Neural progenitor cell (in vitro differentiated cells): ENCODE data around the gene KIF26A. TPM values are rescaled to one million over a fixed set of nuclear protein-coding genes. Genes with fewer than 3 reads are reported as not detected.
A peak's percentile ranks its signal among the peaks of the same experiment; 100 is the strongest.

Source experiments
- DNase-seq: peaks from one replicate; pipeline ENCODE4 v3.0.0-alpha.2; 2016; ENCODE audit warnings: low spot score
- H2AFZ ChIP-seq: fragments of 200-600 bp; sonication (generic); replicated peaks from 2 replicates; pipeline ENCODE4 v1.6.1; 2016; ENCODE audit warnings: antibody characterized with exemption
- H3F3A ChIP-seq: fragments of 200-600 bp; sonication (generic); 2 replicates; pipeline ENCODE4 v1.6.1; 2016; ENCODE audit warnings: antibody characterized with exemption, low read depth
- H3K27ac ChIP-seq: fragments of 200-600 bp; sonication (generic); 2 replicates; pipeline ENCODE4 v1.5.1; 2016; ENCODE audit warnings: mild to moderate bottlenecking
- H3K27me3 ChIP-seq: fragments of 200-600 bp; sonication (generic); 2 replicates; pipeline ENCODE4 v1.6.1; 2016; ENCODE audit warnings: mild to moderate bottlenecking, moderate library complexity
- H3K36me3 ChIP-seq: fragments of 200-600 bp; sonication (generic); 2 replicates; pipeline ENCODE4 v1.5.1; 2016
- H3K4me1 ChIP-seq: fragments of 200-600 bp; sonication (generic); 2 replicates; pipeline ENCODE4 v1.6.1; 2016; ENCODE audit warnings: mixed run types
- H3K4me2 ChIP-seq: fragments of 200-600 bp; sonication (generic); 2 replicates; pipeline ENCODE4 v1.6.1; 2016
- H3K4me3 ChIP-seq: fragments of 200-600 bp; sonication (generic); 2 replicates; pipeline ENCODE4 v1.5.1; 2016
- H3K79me2 ChIP-seq: fragments of 200-600 bp; sonication (generic); 2 replicates; pipeline ENCODE4 v1.6.1; 2016; ENCODE audit warnings: low read depth
- H3K9ac ChIP-seq: fragments of 200-600 bp; sonication (generic); 2 replicates; pipeline ENCODE4 v1.6.1; 2016
- H3K9me3 ChIP-seq: fragments of 200-600 bp; sonication (generic); 2 replicates; pipeline ENCODE4 v1.5.1; 2016; ENCODE audit warnings: low read depth
- H4K20me1 ChIP-seq: fragments of 200-600 bp; sonication (generic); 2 replicates; pipeline ENCODE4 v1.6.1; 2016; ENCODE audit warnings: low read depth
- H3K27ac Mint-ChIP-seq: 3 replicates; pipeline ENCODE4 v1.8.0; 2021; ENCODE audit warnings: mixed read lengths
- H3K27me3 Mint-ChIP-seq: 2 replicates; pipeline ENCODE4 v1.8.0; 2022; ENCODE audit warnings: low read depth, mild to moderate bottlenecking, inconsistent platforms, moderate library complexity, mixed read lengths; ENCODE audit not compliant: insufficient read depth
- H3K36me3 Mint-ChIP-seq: 3 replicates; pipeline ENCODE4 v1.8.0; 2021; ENCODE audit warnings: mixed read lengths
- H3K4me1 Mint-ChIP-seq: 3 replicates; pipeline ENCODE4 v1.8.0; 2021; ENCODE audit warnings: mixed read lengths
- H3K4me3 Mint-ChIP-seq: 3 replicates; pipeline ENCODE4 v1.8.0; 2021; ENCODE audit warnings: mild to moderate bottlenecking, moderate library complexity, mixed read lengths
- H3K9me3 Mint-ChIP-seq: 3 replicates; pipeline ENCODE4 v1.8.0; 2020; ENCODE audit warnings: mixed read lengths
- CTCF ChIP-seq: fragments of 200-600 bp; sonication (generic); IDR thresholded peaks from 2 replicates; pipeline ENCODE4 v1.5.1; 2017; ENCODE audit warnings: antibody characterized with exemption, mild to moderate bottlenecking
- EZH2 ChIP-seq: fragments of 200-600 bp; sonication (generic); IDR thresholded peaks from 2 replicates; pipeline ENCODE4 v1.6.1; 2017; ENCODE audit warnings: antibody characterized with exemption, mild to moderate bottlenecking, moderate library complexity
- EZH2phosphoT487 ChIP-seq: fragments of 200-600 bp; sonication (generic); IDR thresholded peaks from 2 replicates; pipeline ENCODE4 v1.6.1; 2017; ENCODE audit warnings: antibody characterized with exemption
- total RNA-seq: library from RNA; depleted of rRNA; stranded (reverse); fragments of >200 nt; gene quantifications from 2 replicates; pipeline ENCODE4 v1.2.3, GENCODE V29; 2015; ENCODE audit warnings: low replicate concordance

KIF26A gene
- total RNA-seq, 1 donor from 2014 or later, result 6.1 TPM

- no peak overlapping the region for H3K4me3 Mint-ChIP-seq
- Histone ChIP-seq H3K9ac (no peak overlapping the region), H3K27ac (no peak overlapping the region), H4K20me1 (no peaks in the 10 kb centered on the region), H3K4me3 (no peak overlapping the region), H3F3A (no peaks in the 10 kb centered on the region), H3K9me3 (no peaks in the 10 kb centered on the region), H3K36me3 (no peaks in the 10 kb centered on the region), H3K79me2 (no peaks in the 10 kb centered on the region), H3K4me1 (peaks cover 2% of the 10 kb centered on the region), H3K4me2 (no peak overlapping the region), H3K27me3 (no peaks in the 10 kb centered on the region), H2AFZ (no peak overlapping the region)
- H3K4me1 Mint-ChIP-seq, result peaks cover 5% of the 10 kb centered on the region
- no peak for TF ChIP-seq EZH2
- TF ChIP-seq CTCF, result no peak
- TF ChIP-seq EZH2phosphoT487, result no peak
- DNase-seq, result no peak
- no peak overlapping the region for H3K27ac Mint-ChIP-seq
- H3K9me3 Mint-ChIP-seq, result no peaks in the 10 kb centered on the region
- no peaks in the 10 kb centered on the region for H3K36me3 Mint-ChIP-seq
- H3K27me3 Mint-ChIP-seq, result peaks cover 9% of the 10 kb centered on the region
Observed at GRCh38 chr14:104190396-104191000, 52.1 kb downstream of the KIF26A start.

- H3K4me1 ChIP-seq, result peaks cover 12% of the 10 kb centered on the region
- H3K4me2 ChIP-seq, result no peak overlapping the region
- no peak overlapping the region for H3K4me3 Mint-ChIP-seq
- no peak overlapping the region for H3K4me3 ChIP-seq
- H3K9ac ChIP-seq, result no peak overlapping the region
- peaks cover 15% of the 10 kb centered on the region for H3K4me1 Mint-ChIP-seq
- no peak overlapping the region for H2AFZ ChIP-seq
- no peaks in the 10 kb centered on the region for H4K20me1 ChIP-seq
- H3F3A ChIP-seq, result no peaks in the 10 kb centered on the region
- H3K27ac ChIP-seq, result no peak overlapping the region
- H3K36me3 Mint-ChIP-seq, result no peaks in the 10 kb centered on the region
- no peaks in the 10 kb centered on the region for H3K9me3 ChIP-seq
- no peaks in the 10 kb centered on the region for H3K79me2 ChIP-seq
- peak overlapping the region; percentile 42 for H3K27ac Mint-ChIP-seq
- H3K36me3 ChIP-seq, result no peaks in the 10 kb centered on the region
- no peak for TF ChIP-seq EZH2phosphoT487
- TF ChIP-seq EZH2, result no peak
- no peak for TF ChIP-seq CTCF
- H3K27me3 ChIP-seq, result no peaks in the 10 kb centered on the region
- peaks cover 9% of the 10 kb centered on the region for H3K27me3 Mint-ChIP-seq
- no peak for DNase-seq
- no peaks in the 10 kb centered on the region for H3K9me3 Mint-ChIP-seq
Observed at GRCh38 chr14:104191409-104191997, 53.1 kb downstream of the KIF26A start.

- H3K27me3 Mint-ChIP-seq, result peaks cover 9% of the 10 kb centered on the region
- no peaks in the 10 kb centered on the region for H3K9me3 Mint-ChIP-seq
- Histone ChIP-seq H3K9me3 (no peaks in the 10 kb centered on the region), H3K36me3 (no peaks in the 10 kb centered on the region), H3F3A (no peaks in the 10 kb centered on the region), H3K4me2 (no peak overlapping the region), H3K9ac (no peak overlapping the region), H2AFZ (no peak overlapping the region), H4K20me1 (no peaks in the 10 kb centered on the region), H3K4me3 (no peak overlapping the region), H3K4me1 (peaks cover 13% of the 10 kb centered on the region), H3K27me3 (no peaks in the 10 kb centered on the region), H3K27ac (no peak overlapping the region), H3K79me2 (no peaks in the 10 kb centered on the region)
- DNase-seq, result no peak
- TF ChIP-seq EZH2, result no peak
- no peak for TF ChIP-seq EZH2phosphoT487
- TF ChIP-seq CTCF, result no peak
- peaks cover 15% of the 10 kb centered on the region for H3K4me1 Mint-ChIP-seq
- no peaks in the 10 kb centered on the region for H3K36me3 Mint-ChIP-seq
- no peak overlapping the region for H3K27ac Mint-ChIP-seq
- no peak overlapping the region for H3K4me3 Mint-ChIP-seq
Observed at GRCh38 chr14:104192146-104192882, 53.9 kb downstream of the KIF26A start.
